ENCODE results near the gene ZFAND3. TPM values are rescaled to one million over a fixed set of nuclear protein-coding genes. Genes with fewer than 3 reads are reported as not detected.

Gene ZFAND3
- total and polyA plus RNA-seq, 2 donors (not counting 1 experiment from before 2014, with no cell fraction given): 13.5 to 58.3 TPM

DNA sequence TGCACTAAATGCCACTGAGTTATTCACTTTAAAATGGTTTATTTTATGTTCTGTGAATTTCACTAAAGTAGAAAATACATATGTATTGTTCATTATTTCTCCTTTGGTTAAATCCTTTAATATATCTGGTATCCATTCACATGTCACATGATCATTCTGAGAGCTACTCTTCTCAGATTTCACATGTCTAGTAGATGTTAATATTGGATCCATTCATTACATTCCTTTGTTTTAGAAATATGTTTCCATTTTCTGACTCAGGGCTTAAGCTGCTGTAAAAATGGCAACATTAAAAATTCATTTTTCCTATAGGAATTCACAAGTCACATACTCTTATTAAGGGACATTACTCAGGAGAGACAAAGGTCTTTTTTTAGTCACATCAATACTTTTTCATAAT, 205.4 kb downstream of the ZFAND3 start:
- ChIA-PET POLR2A (no interaction called here), CTCF (no interaction called here)
- Histone ChIP-seq H3K4me2 (replicated peaks; ENCODE audit: low read depth, low read length, poor library complexity, severe bottlenecking) (no peak overlapping the region), H3K9me3 (ENCODE audit: control extremely low read depth in 1 of 3, control insufficient read depth in 2 of 3, insufficient read depth in 1 of 3, low read length in 2 of 3) (peaks cover 0 to 5% (median 3%) of the 10 kb centered on the region in 3 donors), H3K79me2 (ENCODE audit: control insufficient read depth, insufficient read depth, low read length) (peaks cover 71% of the 10 kb centered on the region), H3K27ac (ENCODE audit: low read length in 2 of 2) (no peak overlapping the region), H2AFZ (ENCODE audit: insufficient read depth, low read depth, low read length, poor library complexity, severe bottlenecking) (no peak overlapping the region), H3K4me3 (ENCODE audit: control extremely low read depth in 1 of 5, extremely low read depth in 1 of 5, insufficient read depth in 1 of 5, low read depth in 2 of 5, low read length in 4 of 5) (no peak overlapping the region), H3K4me1 (ENCODE audit: control insufficient read depth in 2 of 2, insufficient read depth in 2 of 2, low read length in 2 of 2) (peaks cover 0 to 12% of the 10 kb centered on the region in 2 donors), H4K20me1 (ENCODE audit: control insufficient read depth, insufficient read depth, low read length, poor library complexity, severe bottlenecking) (peaks cover 76% of the 10 kb centered on the region), H3K36me3 (replicated peaks in 1 of 2; ENCODE audit: control extremely low read depth in 1 of 2, control insufficient read depth in 1 of 2, extremely low read depth in 1 of 2, insufficient read depth in 2 of 2, low read length in 1 of 2) (peaks cover 0 to 2% of the 10 kb centered on the region in 2 experiments), H3K9ac (ENCODE audit: low read length) (no peak overlapping the region), H3K27me3 (replicated peaks in 1 of 4; ENCODE audit: control extremely low read depth in 1 of 4, control insufficient read depth in 3 of 4, insufficient read depth in 4 of 4, low read length in 3 of 4) (no peaks in the 10 kb centered on the region)
- H3K9me3 Mint-ChIP-seq (ENCODE audit: insufficient read depth): no peaks in the 10 kb centered on the region
- TF ChIP-seq EZH2 (IDR thresholded peaks at IDR 0.05; ENCODE audit: borderline replicate concordance, insufficient read depth, low read depth, low read length, poor library complexity, severe bottlenecking): no peak
- TF ChIP-seq CTCF (IDR thresholded peaks at IDR 0.05): no peak
- H3K4me1 Mint-ChIP-seq: peaks cover 47% of the 10 kb centered on the region
- intact Hi-C loops (cut with micrococcal nuclease): no loop called here
- DNase-seq (no peak), ATAC-seq (ENCODE audit: low read depth) (no peak)
- no peak overlapping the region for H3K27ac Mint-ChIP-seq
- H3K27me3 Mint-ChIP-seq: no peaks in the 10 kb centered on the region
- H3K4me3 Mint-ChIP-seq: no peak overlapping the region

- CTCF ChIA-PET: no interaction called here
- Mint-ChIP-seq H3K4me1 (peaks cover 49% of the 10 kb centered on the region), H3K4me3 (no peak overlapping the region), H3K9me3 (ENCODE audit: insufficient read depth) (no peaks in the 10 kb centered on the region), H3K27me3 (no peaks in the 10 kb centered on the region), H3K27ac (no peak overlapping the region)
- ATAC-seq (ENCODE audit: low read depth) (no peak), DNase-seq (no peak)
- Histone ChIP-seq H3K4me1 (ENCODE audit: control insufficient read depth in 2 of 2, insufficient read depth in 2 of 2, low read length in 2 of 2) (peaks cover 0 to 12% of the 10 kb centered on the region in 2 donors), H3K9ac (ENCODE audit: low read length) (no peak overlapping the region), H3K4me2 (replicated peaks; ENCODE audit: low read depth, low read length, poor library complexity, severe bottlenecking) (no peak overlapping the region), H2AFZ (ENCODE audit: insufficient read depth, low read depth, low read length, poor library complexity, severe bottlenecking) (no peak overlapping the region), H3K27me3 (replicated peaks in 1 of 4; ENCODE audit: control extremely low read depth in 1 of 4, control insufficient read depth in 3 of 4, insufficient read depth in 4 of 4, low read length in 3 of 4) (no peaks in the 10 kb centered on the region), H3K36me3 (replicated peaks in 1 of 2; ENCODE audit: control extremely low read depth in 1 of 2, control insufficient read depth in 1 of 2, extremely low read depth in 1 of 2, insufficient read depth in 2 of 2, low read length in 1 of 2) (peaks cover 0 to 4% of the 10 kb centered on the region in 2 experiments), H3K4me3 (ENCODE audit: control extremely low read depth in 1 of 5, extremely low read depth in 1 of 5, insufficient read depth in 1 of 5, low read depth in 2 of 5, low read length in 4 of 5) (no peak overlapping the region), H3K9me3 (ENCODE audit: control extremely low read depth in 1 of 3, control insufficient read depth in 2 of 3, insufficient read depth in 1 of 3, low read length in 2 of 3) (peaks cover 0 to 5% (median 3%) of the 10 kb centered on the region in 3 donors), H3K79me2 (ENCODE audit: control insufficient read depth, insufficient read depth, low read length) (peaks cover 74% of the 10 kb centered on the region), H4K20me1 (ENCODE audit: control insufficient read depth, insufficient read depth, low read length, poor library complexity, severe bottlenecking) (peaks cover 74% of the 10 kb centered on the region), H3K27ac (ENCODE audit: low read length in 2 of 2) (no peak overlapping the region)
- POLR2A ChIA-PET: no interaction called here
- intact Hi-C loops (cut with micrococcal nuclease): no loop called here
- TF ChIP-seq CTCF (IDR thresholded peaks at IDR 0.05) (no peak), EZH2 (IDR thresholded peaks at IDR 0.05; ENCODE audit: borderline replicate concordance, insufficient read depth, low read depth, low read length, poor library complexity, severe bottlenecking) (no peak)
Measured at GRCh38 chr6:38025451-38025850, 205.9 kb downstream of the ZFAND3 start.
